Right ventricle myocardium superior (tissue), 1 donor: ENCODE results near the gene PCDHGA7. TPM values are rescaled to one million over a fixed set of nuclear protein-coding genes. Genes with fewer than 3 reads are reported as not detected.
"Not testable (repeated sequence)": the region's sequence is repeated elsewhere in the genome, so short reads cannot be mapped to it uniquely, and the experiment has no call there.

ENCODE experiments used
- ATAC-seq: fragments of 200-7000 bp; cut with Tn5 transposase; one replicate; pipeline ENCODE4 v1.9.1; 2020; ENCODE audit warnings: mild to moderate bottlenecking; ENCODE audit not compliant: poor library complexity
- DNase-seq: peaks from one replicate; pipeline ENCODE4 v3.0.0-alpha.2; 2020
- intact Hi-C: fragments of 100-400 bp; cut with DNase I; formaldehyde crosslinking; loops from one replicate; pipeline ENCODE4 v1.11.2; 2022
- long read RNA-seq: library from polyadenylated mRNA; unstranded; transcript quantifications from one replicate; pipeline ENCODE4 v2.0.0, GENCODE V29; 2021
- total RNA-seq: library from RNA; stranded (reverse); fragmentation: NEBNext Ultra II Directional; extraction: Animal tissue kit (Norgen Biotek cat#: 25700); gene quantifications from one replicate; pipeline ENCODE4 v1.2.1, GENCODE V29; 2021
- donor health status: DM: no; HTN: yes; CAD: no; lungs with severe emphysema.

PCDHGA7 gene
- total RNA-seq, result 7.7 TPM
- long read RNA-seq, partial matches to known transcripts, result 0 of 1 reads
- long read RNA-seq, other reads (novel, unspliced or antisense), result 0 of 1 reads

DNA sequence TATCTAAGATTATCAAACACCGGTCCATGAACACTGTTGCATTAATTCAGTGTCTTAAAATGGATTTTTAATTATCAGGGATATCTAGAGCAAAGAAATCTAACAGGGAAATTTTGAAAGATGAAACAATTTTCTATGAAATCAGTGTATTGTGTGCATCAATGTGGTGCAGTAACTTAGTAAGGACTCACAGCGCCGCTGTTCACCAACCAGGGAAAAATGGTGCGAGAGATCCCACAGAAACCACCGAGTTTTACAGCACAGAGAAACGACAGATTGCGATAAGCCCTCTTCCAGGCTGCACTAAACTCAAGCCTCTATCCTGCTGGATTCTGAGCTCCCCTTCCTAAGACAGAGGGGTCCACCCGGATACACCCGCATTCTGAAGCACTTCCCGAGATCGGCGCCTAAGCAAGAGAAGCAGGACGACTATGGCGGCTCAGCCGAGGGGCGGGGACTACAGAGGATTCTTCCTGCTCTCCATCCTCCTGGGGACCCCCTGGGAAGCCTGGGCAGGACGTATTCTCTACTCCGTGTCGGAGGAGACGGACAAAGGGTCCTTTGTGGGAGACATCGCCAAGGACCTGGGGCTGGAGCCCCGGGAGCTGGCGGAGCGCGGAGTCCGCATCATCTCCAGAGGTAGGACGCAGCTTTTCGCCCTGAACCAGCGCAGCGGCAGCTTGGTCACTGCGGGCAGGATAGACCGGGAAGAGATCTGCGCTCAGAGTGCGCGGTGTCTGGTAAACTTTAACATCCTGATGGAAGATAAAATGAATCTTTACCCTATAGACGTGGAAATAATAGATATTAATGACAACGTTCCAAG, at the start of gene PCDHGA7:
Gene PCDHGA7 (plus strand): TSS at position 274 of the 826 bp plus-strand sequence. CDS start 158 bp downstream, at position 432.
- DNase-seq (no peak), ATAC-seq (peak; percentile 34)
- intact Hi-C loops, result no loop called here

DNA sequence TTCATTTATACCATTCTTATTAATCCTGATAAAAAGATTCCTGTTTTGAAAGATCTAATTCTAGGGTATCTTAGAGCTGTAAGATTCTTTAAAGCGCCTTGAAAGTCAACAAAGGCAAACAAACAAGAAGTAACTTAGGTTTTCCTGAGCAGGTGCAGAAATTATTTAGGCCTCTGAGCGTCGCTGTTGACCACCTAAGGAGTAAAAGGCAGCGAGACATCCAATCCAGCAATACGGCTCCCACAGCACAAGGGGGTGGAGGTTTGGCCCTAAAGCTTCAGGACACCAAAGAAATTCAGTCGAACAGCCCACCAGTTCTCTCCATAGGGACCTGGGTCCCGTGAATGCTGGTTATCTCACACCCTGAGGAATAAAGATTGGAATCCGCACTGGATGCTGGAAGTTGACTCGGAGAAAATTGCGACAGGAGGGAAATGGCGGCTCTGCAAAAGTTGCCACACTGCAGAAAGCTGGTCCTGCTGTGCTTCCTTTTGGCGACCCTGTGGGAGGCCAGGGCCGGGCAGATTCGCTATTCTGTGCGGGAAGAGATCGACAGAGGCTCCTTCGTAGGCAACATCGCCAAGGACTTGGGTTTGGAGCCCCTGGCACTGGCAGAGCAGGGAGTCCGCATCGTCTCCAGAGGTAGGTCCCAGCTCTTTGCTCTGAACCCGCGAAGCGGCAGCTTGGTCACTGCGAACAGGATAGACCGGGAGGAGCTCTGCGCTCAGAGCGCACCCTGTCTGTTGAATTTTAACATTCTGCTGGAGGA, 43.8 kb upstream of the PCDHGA7 start, which contains the start of gene PCDHGA2:
Gene PCDHGA2 (plus strand): TSS at position 223 of the 769 bp plus-strand sequence.
- intact Hi-C loops, result no loop called here

DNA sequence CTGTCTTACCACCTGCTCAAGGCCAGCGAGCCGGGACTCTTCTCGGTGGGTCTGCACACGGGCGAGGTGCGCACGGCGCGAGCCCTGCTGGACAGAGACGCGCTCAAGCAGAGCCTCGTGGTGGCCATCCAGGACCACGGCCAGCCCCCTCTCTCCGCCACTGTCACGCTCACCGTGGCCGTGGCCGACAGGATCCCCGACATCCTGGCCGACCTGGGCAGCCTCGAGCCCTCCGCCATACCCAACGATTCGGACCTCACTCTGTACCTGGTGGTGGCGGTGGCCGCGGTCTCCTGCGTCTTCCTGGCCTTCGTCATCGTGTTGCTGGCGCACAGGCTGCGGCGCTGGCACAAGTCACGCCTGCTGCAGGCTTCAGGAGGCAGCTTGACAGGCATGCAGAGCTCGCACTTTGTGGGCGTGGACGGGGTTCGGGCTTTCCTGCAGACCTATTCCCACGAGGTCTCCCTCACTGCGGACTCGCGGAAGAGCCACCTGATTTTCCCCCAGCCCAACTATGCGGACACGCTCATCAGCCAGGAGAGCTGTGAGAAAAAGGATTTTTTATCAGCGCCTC, 41.7 kb upstream of the PCDHGA7 start:
- ATAC-seq, intact Hi-C loops: not testable (repeated sequence)
- DNase-seq, result peak; percentile 54

More for the DNA sequence above, 43.8 kb upstream of the PCDHGA7 start, which contains the start of gene PCDHGA2:
- ATAC-seq (peak; percentile 67), DNase-seq (no peak)

DNA sequence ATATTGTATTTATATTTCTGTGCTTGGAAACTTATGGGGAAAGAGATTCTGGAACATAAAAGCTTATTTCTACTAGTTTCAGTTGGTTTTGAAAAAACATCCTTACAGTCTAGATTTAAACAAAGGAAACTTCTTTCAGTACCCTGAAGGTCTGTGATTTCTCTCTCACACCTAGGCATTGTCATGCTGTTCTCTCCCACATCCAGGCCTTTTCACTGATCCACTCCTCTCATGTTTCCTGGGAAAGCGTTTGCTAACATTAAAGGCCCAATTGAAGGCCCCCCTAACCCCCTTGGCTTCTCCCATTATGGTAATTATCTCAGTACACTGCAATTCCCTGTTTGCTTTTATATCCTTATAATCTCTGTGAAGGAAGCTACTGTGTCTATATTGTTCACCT, 39.8 kb upstream of the PCDHGA7 start:
- ATAC-seq (peak; percentile 67), DNase-seq (no peak)
- intact Hi-C loops, result no loop called here

DNA sequence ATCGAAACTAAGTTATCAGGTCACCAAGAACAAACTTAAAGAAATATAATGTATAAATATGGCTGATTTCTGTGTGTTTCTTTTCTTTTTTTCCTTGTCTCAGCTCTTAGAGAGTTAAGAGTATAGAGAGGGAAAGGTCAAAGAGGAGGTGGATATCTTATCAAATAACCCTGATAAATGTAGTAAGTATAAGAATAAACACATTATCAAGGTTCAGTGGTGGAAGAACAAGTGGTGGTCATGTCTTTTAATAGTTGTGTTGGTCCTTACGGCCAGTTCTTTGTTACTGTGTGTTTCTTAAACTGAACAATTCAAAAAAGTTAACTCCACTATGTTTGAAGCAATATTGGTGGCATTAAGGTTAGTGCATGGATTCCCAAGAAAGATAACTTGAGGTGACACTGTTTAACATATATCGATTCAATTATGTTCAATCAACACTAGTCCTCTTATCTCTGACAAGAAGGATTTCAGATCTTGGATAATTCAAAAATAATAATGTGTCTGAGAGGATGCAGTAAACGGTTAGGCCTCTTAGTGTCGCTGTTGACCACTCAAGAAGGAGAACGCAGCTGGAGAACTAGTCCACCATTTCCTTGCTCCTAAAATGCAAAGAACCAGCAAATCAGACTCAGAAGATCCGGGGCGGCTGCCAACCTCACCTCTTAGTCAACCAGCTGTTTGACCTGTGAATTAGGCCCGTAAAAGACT, 39.1 kb upstream of the PCDHGA7 start, which contains the start of gene PCDHGA3:
Gene PCDHGA3 (plus strand): TSS at position 588 of the 711 bp plus-strand sequence. CDS start 205 bp downstream, outside the sequence.
- DNase-seq, result no peak
- intact Hi-C loops, result no loop called here
- ATAC-seq, result peak; percentile 66

DNA sequence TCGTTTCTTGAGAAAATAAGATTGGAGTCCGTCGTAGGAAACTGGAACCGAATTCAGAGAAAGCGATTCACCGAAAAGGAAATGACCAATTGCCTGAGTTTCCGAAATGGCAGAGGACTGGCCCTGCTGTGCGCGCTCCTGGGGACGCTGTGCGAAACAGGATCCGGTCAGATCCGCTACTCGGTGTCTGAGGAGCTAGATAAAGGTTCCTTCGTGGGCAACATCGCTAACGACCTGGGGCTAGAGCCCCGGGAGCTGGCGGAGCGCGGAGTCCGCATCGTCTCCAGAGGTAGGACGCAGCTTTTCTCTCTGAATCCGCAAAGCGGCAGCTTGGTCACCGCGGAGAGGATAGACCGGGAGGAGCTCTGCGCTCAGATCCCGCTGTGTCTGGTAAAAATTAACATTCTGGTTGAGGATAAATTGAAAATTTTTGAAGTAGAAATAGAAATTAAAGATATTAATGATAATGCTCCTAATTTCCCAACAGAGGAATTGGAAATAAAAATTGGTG, 38.5 kb upstream of the PCDHGA7 start:
- no peak for DNase-seq
- peak; percentile 21 for ATAC-seq
- intact Hi-C loops, result no loop called here

DNA sequence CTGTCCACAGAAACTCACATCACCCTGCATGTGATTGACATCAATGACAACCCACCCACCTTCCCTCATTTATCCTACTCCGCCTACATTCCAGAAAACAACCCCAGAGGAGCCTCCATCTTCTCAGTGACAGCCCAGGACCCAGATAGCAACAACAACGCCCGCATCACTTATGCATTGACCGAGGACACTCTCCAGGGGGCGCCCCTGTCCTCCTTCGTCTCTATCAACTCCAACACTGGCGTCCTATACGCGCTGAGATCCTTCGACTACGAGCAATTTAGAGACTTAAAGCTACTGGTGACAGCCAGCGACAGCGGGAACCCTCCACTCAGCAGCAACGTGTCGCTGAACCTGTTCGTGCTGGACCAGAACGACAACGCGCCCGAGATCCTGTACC, 37.2 kb upstream of the PCDHGA7 start:
- intact Hi-C loops, result loop anchor here (5.0 kb wide), 1 partner anchor 67 kb away; the partner anchor contains the start of gene PCDHGA10
- ATAC-seq (no peak), DNase-seq (no peak)

DNA sequence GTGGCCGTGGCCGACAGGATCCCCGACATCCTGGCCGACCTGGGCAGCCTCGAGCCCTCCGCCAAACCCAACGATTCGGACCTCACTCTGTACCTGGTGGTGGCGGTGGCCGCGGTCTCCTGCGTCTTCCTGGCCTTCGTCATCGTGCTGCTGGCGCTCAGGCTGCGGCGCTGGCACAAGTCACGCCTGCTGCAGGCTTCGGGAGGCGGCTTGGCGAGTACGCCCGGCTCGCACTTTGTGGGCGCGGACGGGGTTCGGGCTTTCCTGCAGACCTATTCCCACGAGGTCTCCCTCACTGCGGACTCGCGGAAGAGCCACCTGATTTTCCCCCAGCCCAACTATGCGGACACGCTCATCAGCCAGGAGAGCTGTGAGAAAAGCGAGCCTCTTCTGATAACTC, 36.5 kb upstream of the PCDHGA7 start:
- intact Hi-C loops, result loop anchor here (5.0 kb wide), 1 partner anchor 66 kb away; the partner anchor contains the start of gene PCDHGA10
- DNase-seq, ATAC-seq: not testable (repeated sequence)

DNA sequence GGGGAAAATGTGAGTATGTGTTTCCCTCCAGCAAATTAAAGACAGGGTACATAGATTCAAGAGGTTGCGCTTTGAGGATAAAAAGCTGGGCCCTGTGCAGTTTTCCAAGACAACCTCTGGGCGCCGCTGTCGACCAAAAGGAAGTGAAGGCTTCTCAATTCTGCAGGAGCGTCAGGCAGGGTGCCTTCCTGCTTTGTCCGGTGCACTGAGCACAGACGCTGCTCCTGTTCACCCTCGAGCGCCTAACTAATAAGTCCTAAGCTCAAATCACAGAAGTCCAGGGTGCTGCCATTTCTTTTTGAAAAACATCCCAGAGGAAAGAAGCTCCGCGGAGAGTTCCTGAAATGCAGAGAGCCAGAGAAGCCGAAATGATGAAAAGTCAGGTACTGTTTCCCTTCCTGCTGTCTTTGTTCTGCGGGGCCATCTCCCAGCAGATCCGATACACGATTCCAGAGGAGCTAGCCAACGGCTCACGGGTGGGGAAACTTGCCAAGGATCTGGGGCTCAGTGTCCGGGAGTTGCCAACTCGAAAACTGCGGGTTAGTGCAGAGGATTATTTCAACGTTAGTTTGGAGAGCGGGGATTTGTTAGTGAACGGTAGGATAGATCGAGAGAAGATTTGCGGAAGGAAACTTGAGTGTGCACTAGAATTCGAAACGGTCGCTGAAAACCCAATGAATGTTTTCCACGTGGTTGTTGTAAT, 32.5 kb upstream of the PCDHGA7 start, which contains the start of gene PCDHGB1:
Gene PCDHGB1 (plus strand): TSS at position 183 of the 703 bp plus-strand sequence. CDS start 162 bp downstream, at position 345.
- intact Hi-C loops, result loop anchor here (5.0 kb wide), 1 partner anchor 62 kb away; the partner anchor contains the start of gene PCDHGA10
- DNase-seq (peak; percentile 55), ATAC-seq (peak; percentile 82)

DNA sequence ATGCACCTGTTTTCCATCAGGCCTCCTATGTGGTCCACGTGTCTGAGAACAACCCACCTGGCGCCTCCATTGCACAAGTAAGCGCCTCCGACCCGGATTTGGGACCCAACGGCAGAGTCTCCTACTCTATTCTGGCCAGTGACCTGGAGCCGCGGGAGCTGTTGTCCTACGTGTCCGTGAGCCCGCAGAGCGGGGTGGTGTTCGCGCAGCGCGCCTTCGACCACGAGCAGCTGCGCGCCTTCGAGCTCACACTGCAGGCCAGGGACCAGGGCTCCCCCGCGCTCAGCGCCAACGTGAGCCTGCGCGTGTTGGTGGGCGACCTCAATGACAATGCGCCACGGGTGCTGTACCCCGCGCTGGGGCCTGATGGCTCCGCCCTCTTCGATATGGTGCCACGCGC, 31.0 kb upstream of the PCDHGA7 start:
- intact Hi-C loops, result no loop called here
- no peak for DNase-seq

DNA sequence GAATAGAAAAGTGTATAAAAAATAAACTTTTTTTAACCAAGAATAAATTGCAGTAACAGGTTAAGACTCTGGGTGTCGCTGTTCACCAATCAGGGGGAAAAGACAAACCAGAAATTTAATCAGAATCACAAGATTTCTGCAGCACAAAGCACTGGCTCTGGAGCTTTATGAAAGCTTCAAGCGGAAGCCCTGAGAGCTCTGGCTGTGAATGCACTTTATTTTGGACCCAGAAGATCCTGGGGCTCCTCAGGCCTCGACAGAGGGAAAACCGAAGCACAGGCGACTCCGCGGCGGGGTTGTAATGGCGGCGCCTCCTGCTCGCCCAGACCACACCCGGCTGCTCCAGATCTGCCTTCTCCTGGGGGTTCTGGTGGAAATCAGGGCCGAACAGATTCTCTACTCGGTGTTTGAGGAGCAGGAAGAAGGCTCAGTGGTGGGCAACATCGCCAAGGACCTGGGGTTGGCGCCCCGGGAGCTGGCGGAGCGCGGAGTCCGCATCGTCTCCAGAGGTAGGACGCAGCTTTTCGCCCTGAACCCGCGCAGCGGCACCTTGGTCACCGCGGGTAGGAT, 27.6 kb upstream of the PCDHGA7 start, which contains the start of gene PCDHGA4:
Gene PCDHGA4 (plus strand): TSS at position 122 of the 570 bp plus-strand sequence. CDS start 87 bp downstream, at position 209.
- intact Hi-C loops, result no loop called here
- ATAC-seq, result no peak
- no peak for DNase-seq

More for the DNA sequence above, 31.0 kb upstream of the PCDHGA7 start:
- ATAC-seq, result no peak

DNA sequence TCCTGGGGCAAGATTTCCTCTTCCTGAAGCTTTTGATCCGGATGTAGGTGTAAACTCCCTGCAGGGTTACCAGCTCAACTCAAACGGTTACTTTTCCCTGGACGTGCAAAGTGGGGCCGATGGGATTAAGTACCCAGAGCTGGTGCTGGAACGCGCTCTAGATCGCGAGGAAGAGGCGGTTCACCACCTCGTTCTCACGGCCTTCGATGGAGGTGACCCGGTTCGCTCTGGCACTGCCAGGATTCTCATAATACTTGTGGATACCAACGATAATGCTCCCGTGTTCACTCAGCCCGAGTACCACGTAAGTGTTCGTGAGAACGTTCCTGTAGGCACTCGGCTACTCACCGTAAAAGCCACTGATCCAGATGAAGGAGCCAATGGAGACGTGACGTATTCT, 26.9 kb upstream of the PCDHGA7 start:
- DNase-seq (no peak), ATAC-seq (no peak)
- intact Hi-C loops, result no loop called here

DNA sequence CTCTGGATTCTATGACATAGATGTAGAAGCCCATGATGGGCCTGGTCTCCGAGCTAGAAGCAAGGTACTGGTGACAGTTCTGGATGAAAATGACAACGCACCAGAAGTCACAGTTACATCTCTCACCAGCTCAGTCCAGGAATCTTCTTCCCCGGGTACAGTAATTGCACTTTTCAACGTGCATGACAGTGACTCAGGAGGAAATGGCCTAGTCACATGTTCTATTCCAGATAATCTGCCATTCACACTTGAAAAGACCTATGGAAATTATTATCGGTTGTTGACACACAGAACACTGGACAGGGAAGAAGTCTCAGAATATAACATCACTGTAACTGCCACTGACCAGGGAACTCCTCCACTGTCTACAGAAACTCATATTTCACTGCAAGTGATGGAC, 26.4 kb upstream of the PCDHGA7 start:
- ATAC-seq (no peak), DNase-seq (no peak)
- intact Hi-C loops, result no loop called here

DNA sequence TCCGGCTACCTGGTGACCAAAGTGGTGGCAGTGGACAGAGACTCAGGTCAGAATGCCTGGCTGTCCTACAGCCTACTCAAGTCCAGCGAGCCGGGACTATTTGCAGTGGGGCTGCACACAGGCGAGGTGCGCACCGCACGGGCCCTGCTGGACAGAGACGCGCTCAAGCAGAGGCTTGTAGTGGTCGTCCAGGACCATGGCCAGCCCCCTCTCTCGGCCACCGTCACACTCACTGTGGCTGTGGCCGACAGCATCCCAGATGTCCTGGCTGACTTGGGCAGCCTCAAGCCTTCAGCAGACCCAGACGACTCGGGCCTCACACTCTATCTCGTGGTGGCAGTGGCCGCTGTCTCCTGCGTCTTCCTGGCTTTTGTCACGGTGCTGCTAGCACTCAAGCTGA, 25.6 kb upstream of the PCDHGA7 start:
- intact Hi-C loops, result no loop called here
- peak; percentile 7 for ATAC-seq
- no peak for DNase-seq

DNA sequence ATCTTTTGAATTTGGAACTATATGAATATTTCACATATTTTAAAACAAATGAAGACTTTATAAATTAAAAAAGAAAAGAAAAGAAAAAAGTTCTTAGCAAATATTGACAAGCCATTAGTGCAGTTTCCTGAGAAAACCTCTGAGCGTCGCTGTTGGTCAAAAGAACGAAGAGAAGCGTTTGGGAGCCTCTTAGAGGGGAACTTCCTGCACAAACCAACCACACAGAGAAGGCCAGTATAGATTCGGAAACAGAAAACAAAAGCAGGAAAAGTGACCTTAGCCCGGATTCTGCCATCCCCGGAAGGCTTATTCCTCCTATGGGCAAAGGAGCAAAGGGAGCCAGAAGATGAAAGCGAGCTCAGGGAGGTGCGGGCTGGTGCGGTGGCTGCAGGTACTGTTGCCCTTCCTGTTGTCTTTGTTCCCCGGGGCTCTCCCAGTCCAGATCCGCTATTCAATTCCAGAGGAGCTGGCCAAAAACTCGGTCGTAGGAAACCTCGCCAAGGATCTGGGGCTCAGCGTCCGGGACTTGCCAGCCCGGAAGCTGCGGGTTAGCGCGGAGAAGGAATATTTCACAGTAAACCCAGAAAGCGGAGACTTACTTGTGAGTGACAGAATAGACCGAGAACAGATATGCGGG, 22.6 kb upstream of the PCDHGA7 start, which contains the start of gene PCDHGB2:
Gene PCDHGB2 (plus strand): TSS at position 205 of the 637 bp plus-strand sequence. CDS start 142 bp downstream, at position 347.
- peak; percentile 57 for ATAC-seq
- intact Hi-C loops, result no loop called here
- no peak for DNase-seq

DNA sequence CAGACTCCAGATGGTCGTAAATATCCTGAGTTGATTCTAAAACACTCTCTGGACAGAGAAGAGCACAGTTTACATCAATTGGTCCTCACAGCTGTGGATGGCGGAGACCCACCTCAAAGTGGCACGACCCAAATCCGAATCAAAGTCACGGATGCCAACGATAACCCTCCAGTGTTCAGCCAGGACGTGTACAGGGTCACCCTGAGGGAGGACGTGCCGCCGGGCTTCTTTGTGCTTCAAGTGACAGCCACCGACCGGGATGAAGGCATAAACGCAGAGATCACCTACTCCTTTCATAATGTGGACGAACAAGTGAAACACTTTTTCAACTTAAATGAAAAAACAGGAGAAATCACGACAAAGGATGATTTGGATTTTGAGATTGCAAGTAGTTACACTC, 21.9 kb upstream of the PCDHGA7 start:
- intact Hi-C loops, result no loop called here
- ATAC-seq (peak; percentile 21), DNase-seq (no peak)
